HAP-1 (cell line): Measurements from ENCODE around the gene PLCG1.

ENCODE experiments used
- DNase-seq, 2 experiments: peaks; one replicate each; pipeline ENCODE4 v3.0.0-alpha.2; 2016 to 2020; ENCODE audit warnings: low spot score in 2 of 2
- H3K27me3 ChIP-seq: fragments of 250-450 bp; sonication (Bioruptor Pico); 2 replicates; pipeline ENCODE4 v1.5.1; 2020; ENCODE audit warnings: low read depth, mild to moderate bottlenecking, moderate library complexity
- H3K36me3 ChIP-seq: fragments of 250-450 bp; sonication (Bioruptor Pico); replicated peaks from 2 replicates; pipeline ENCODE4 v1.5.1; 2020; ENCODE audit warnings: mild to moderate bottlenecking
- H3K4me1 ChIP-seq: fragments of 250-450 bp; sonication (Bioruptor Pico); 2 replicates; pipeline ENCODE4 v1.5.1; 2020; ENCODE audit warnings: mild to moderate bottlenecking
- H3K4me3 ChIP-seq: fragments of 250-450 bp; sonication (Bioruptor Pico); 2 replicates; pipeline ENCODE4 v1.5.1; 2020; ENCODE audit warnings: mild to moderate bottlenecking, moderate library complexity
- H3K9me3 ChIP-seq: fragments of 250-450 bp; sonication (Bioruptor Pico); 2 replicates; pipeline ENCODE4 v1.5.1; 2020; ENCODE audit warnings: mild to moderate bottlenecking, moderate library complexity
- in situ Hi-C: fragments of 300-500 bp; cut with MboI; formaldehyde crosslinking; loops from 3 replicates; pipeline ENCODE4 v1.14.3; 2020; ENCODE audit warnings: low sequenced_read_pairs, inconsistent platforms, mixed read lengths

The PLCG1 gene

DNA sequence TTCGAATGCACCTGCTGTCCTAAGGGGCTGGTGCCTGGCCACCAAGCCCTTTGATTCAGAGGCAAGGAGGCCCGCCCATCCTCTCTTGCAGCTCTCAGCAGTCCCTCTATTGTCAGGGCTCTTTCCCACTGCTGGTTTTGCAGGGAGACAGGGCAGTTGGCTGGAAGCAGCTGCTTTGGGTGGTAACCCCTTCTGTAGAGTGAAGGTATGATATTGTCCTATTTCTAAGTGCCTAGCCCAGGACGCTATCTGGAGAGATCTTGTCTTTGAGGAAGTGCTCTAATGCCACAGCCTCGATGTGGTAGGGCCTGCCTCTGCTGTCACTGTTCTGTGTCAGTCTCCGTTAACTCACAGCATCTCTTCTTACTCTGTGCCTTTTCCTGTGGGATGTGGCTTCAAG lies 5.6 kb downstream of the PLCG1 start:
- no peaks in the 10 kb centered on the region for H3K9me3 ChIP-seq
- H3K4me1 ChIP-seq: no peaks in the 10 kb centered on the region; the same call in 1 of the 2 replicates
- peaks cover 23% of the 10 kb centered on the region for H3K36me3 ChIP-seq
- DNase-seq: no peak
- H3K27me3 ChIP-seq: no peaks in the 10 kb centered on the region
- in situ Hi-C loops: no loop called here
- no peak overlapping the region for H3K4me3 ChIP-seq

DNA sequence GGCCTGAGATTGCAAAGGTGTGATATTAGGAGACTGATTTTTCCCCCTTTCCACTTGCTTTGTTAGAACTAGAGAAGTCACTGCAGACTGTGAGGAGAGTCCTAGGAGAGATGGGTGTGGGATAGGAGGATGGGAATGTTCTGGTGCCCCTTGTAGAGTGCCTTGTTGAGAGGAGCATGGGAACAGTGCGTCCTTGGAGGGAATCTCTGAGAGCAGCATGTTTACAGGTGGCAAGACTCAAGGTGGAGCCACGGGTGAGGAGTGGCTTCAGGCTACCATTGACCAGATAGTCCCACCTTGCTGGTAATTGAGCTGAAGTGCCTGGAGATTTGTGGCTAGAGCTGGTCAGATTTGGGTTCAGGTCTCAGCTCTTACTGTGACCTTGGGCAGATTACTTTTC lies 6.0 kb downstream of the PLCG1 start:
- peaks cover 23% of the 10 kb centered on the region for H3K36me3 ChIP-seq
- no peaks in the 10 kb centered on the region; the same call in 1 of the 2 replicates for H3K4me1 ChIP-seq
- H3K4me3 ChIP-seq: no peak overlapping the region
- H3K9me3 ChIP-seq: no peaks in the 10 kb centered on the region
- in situ Hi-C loops: no loop called here
- no peaks in the 10 kb centered on the region for H3K27me3 ChIP-seq
- no peak for DNase-seq

- no peak for DNase-seq
- Histone ChIP-seq H3K9me3 (no peaks in the 10 kb centered on the region), H3K36me3 (peaks cover 25% of the 10 kb centered on the region), H3K27me3 (no peaks in the 10 kb centered on the region), H3K4me1 (no peaks in the 10 kb centered on the region), H3K4me3 (no peak overlapping the region)
- in situ Hi-C loops: no loop called here
Measured at GRCh38 chr20:41145317-41145716, 8.0 kb downstream of the PLCG1 start.

- Histone ChIP-seq H3K36me3 (peaks cover 22% of the 10 kb centered on the region), H3K27me3 (no peaks in the 10 kb centered on the region), H3K4me1 (no peaks in the 10 kb centered on the region), H3K4me3 (no peak overlapping the region), H3K9me3 (no peaks in the 10 kb centered on the region)
- DNase-seq: no peak
- in situ Hi-C loops: no loop called here
Measured at GRCh38 chr20:41145821-41146620, 8.7 kb downstream of the PLCG1 start.

- in situ Hi-C loops: no loop called here
- Histone ChIP-seq H3K4me3 (no peak overlapping the region), H3K9me3 (no peaks in the 10 kb centered on the region), H3K36me3 (peaks cover 15% of the 10 kb centered on the region), H3K27me3 (no peaks in the 10 kb centered on the region), H3K4me1 (no peaks in the 10 kb centered on the region)
- DNase-seq: no peak
Measured at GRCh38 chr20:41147767-41148191, 10.4 kb downstream of the PLCG1 start.

GRCh38 chr20:41148942-41149341 lies 11.6 kb downstream of the PLCG1 start:
- Histone ChIP-seq H3K27me3 (no peaks in the 10 kb centered on the region), H3K4me3 (no peak overlapping the region), H3K9me3 (no peaks in the 10 kb centered on the region), H3K4me1 (no peaks in the 10 kb centered on the region), H3K36me3 (peaks cover 12% of the 10 kb centered on the region)
- DNase-seq: no peak
- in situ Hi-C loops: no loop called here

GRCh38 chr20:41150664-41151063 lies 13.3 kb downstream of the PLCG1 start:
- Histone ChIP-seq H3K27me3 (no peaks in the 10 kb centered on the region), H3K4me3 (no peak overlapping the region), H3K4me1 (no peaks in the 10 kb centered on the region), H3K36me3 (peaks cover 10% of the 10 kb centered on the region; the same call in 1 of the 2 replicates), H3K9me3 (no peaks in the 10 kb centered on the region)
- no peak for DNase-seq
- in situ Hi-C loops: no loop called here

DNA sequence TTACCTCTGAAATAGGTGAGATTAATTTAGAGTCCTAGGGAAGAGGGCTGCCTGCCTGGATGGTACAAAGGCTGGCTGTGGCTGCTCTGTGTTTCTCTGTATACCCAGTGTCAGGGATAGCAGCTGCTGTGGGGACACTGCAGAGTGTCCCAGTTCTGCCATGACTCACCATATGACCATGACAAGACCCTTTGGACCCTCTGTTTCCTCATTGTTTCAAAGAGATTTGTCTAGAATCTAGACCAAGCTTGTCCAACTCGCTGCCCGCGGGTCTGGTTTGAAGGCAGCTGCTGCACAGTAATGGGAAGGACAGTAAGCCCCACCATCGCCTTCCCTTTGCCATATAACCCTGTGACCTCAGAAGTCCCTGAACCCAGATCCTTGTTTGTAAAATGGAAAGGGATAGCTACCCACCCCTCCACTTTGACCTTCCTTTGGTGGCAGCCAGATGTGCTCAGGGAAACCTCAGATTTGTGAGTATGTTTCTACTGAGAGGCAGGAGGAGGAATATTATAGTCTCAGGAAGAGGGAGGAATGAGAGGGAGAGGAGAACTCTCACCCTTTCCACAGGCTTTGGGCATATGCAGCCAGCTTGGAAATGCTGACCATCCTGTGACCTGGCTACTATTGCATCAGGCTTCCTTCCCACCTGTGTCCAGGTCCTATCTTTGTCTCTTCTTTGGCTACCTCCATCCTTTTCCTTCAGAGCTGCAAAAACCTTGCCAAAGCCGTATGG lies 14.0 kb downstream of the PLCG1 start:
- H3K36me3 ChIP-seq: peaks cover 10% of the 10 kb centered on the region; the same call in 1 of the 2 replicates
- DNase-seq: no peak
- H3K27me3 ChIP-seq: no peaks in the 10 kb centered on the region
- H3K4me1 ChIP-seq: no peaks in the 10 kb centered on the region
- no peaks in the 10 kb centered on the region for H3K9me3 ChIP-seq
- H3K4me3 ChIP-seq: no peak overlapping the region
- in situ Hi-C loops: no loop called here

GRCh38 chr20:41152108-41152757 lies 14.9 kb downstream of the PLCG1 start:
- Histone ChIP-seq H3K4me1 (no peaks in the 10 kb centered on the region), H3K36me3 (peaks cover 10% of the 10 kb centered on the region; the same call in 1 of the 2 replicates), H3K9me3 (no peaks in the 10 kb centered on the region), H3K4me3 (no peak overlapping the region), H3K27me3 (no peaks in the 10 kb centered on the region)
- no peak for DNase-seq
- in situ Hi-C loops: no loop called here

DNA sequence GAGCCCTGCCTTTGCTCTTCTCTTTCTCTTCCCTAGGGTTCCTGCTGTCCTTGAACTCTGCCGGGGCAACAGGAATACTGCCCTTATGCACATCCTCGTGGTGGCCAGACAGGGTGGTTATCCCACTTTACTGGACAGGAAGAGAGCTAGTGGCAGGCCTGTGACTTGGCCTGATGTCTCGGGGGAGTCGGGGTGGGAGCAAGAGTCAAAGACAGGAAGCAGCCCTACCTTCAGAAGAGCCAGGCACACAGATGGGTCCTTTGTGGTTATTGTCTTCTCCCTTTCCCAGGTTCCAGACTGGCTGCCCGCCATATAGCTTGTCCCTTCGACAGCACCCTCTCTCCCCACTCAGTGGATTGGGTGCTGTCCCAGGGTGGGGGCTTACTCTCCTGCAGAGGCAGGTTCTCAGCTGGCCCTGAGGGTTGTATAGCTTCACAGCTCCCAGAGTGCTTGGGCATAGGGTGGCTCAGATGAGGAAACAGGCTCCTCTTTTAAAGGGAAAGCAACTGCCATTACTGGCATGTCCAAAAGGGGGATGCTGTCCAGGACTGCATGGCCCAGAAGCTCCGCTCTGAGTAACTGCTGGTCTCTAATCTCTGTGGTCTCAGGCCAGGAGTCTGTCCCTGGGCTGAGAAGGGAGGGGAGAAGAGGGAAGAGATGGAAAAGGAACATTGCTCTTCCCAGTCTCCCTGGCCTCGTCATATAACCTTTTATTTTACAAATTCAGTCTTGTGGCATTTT lies 17.3 kb downstream of the PLCG1 start:
- H3K36me3 ChIP-seq: peaks cover 2% of the 10 kb centered on the region
- in situ Hi-C loops: no loop called here
- H3K4me1 ChIP-seq: no peaks in the 10 kb centered on the region
- DNase-seq: no peak
- no peaks in the 10 kb centered on the region for H3K9me3 ChIP-seq
- H3K27me3 ChIP-seq: no peaks in the 10 kb centered on the region
- no peak overlapping the region for H3K4me3 ChIP-seq

DNA sequence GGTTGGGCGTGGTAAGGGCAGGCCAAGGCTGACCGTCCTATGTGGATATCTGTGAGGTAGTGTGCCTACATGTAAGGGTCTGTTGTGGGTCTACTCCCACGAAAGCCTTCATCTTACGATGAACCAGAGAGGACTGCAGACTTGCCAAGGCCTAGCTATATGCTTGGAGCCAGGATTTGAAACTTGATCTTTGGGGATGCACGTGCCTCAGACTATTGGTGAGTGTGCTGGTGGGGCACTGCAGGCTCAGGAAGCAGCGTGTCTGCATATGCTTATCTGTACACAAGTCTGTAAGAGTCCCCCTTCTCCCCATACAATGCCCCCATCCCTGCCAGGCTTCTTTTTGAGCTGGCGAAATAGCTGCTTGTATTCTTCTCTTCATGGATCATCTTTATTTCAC lies 17.9 kb downstream of the PLCG1 start:
- in situ Hi-C loops: no loop called here
- H3K36me3 ChIP-seq: peaks cover 7% of the 10 kb centered on the region
- no peaks in the 10 kb centered on the region for H3K27me3 ChIP-seq
- H3K9me3 ChIP-seq: no peaks in the 10 kb centered on the region
- no peaks in the 10 kb centered on the region for H3K4me1 ChIP-seq
- no peak overlapping the region for H3K4me3 ChIP-seq
- no peak for DNase-seq

- no peaks in the 10 kb centered on the region for H3K4me1 ChIP-seq
- H3K4me3 ChIP-seq: no peak overlapping the region
- no peak for DNase-seq
- H3K36me3 ChIP-seq: peaks cover 20% of the 10 kb centered on the region
- in situ Hi-C loops: no loop called here
- no peaks in the 10 kb centered on the region for H3K27me3 ChIP-seq
- H3K9me3 ChIP-seq: no peaks in the 10 kb centered on the region
Measured at GRCh38 chr20:41158082-41158625, 20.8 kb downstream of the PLCG1 start.

DNA sequence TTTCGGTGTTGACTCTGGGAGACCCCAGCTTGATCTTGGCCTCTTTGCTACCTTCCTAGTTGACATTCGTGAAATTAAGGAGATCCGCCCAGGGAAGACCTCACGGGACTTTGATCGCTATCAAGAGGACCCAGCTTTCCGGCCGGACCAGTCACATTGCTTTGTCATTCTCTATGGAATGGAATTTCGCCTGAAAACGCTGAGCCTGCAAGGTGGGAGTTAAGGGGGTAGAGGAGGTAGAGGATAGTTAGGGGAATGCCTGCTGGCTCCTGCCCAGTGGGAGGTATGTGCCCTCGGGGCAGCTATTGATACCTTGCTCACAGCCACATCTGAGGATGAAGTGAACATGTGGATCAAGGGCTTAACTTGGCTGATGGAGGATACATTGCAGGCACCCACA lies 22.2 kb downstream of the PLCG1 start:
- Histone ChIP-seq H3K4me3 (no peak overlapping the region), H3K9me3 (no peaks in the 10 kb centered on the region), H3K27me3 (no peaks in the 10 kb centered on the region), H3K36me3 (peaks cover 34% of the 10 kb centered on the region), H3K4me1 (no peaks in the 10 kb centered on the region)
- in situ Hi-C loops: no loop called here
- DNase-seq: no peak
